NCI-H2081 treated with DMSO at 0.1 percent for 48 hours (cell line): Measurements from ENCODE around the gene FAM98A.
A peak's percentile ranks its signal among the peaks of the same experiment; 100 is the strongest.

Source experiments
- DNase-seq: peaks from one replicate; lab custom pipeline; 2025; lab: John Stamatoyannopoulos, UW

The FAM98A gene

DNA sequence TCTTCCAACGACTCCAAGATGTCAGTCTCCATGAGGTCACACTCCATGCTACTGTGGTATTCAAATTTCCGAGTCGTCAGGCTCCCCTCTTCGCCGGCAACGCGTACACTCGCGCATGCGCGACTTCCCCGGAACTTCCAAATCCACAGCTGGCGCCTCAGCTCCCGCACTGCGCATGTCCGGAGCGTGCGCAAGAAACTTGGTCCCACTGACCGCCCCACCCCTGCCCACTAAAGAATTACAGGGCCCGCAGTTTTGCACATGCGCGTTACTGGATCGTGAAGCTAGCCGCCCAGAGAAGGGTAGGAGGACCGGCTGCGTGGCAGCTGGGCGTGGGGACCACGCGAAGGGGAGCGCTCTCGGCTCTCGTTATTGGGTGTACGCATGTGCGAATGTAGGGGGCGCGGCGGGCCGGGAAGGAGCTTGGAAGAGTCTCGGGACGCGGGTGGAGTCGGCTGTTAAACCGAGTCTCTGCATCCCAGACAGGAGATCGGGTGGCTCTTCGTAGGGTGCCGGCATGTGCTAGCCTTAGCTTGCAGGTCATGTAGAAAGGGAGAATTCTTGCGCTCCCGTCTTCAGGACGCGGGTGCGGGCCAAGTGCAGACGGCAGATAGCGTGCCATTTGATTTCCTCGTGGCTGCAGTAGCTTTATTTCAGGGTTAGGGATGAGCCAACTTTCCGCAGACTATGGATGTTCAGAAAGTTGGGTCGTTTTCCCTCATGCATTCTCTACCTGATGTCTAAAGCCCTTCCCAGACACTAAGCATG lies at the start of gene FAM98A:
TSS of gene FAM98A (minus strand) at position 125 of the 768 bp plus-strand sequence. CDS start at position 47, 78 bp downstream.
- DNase-seq: peak; percentile 96

DNA sequence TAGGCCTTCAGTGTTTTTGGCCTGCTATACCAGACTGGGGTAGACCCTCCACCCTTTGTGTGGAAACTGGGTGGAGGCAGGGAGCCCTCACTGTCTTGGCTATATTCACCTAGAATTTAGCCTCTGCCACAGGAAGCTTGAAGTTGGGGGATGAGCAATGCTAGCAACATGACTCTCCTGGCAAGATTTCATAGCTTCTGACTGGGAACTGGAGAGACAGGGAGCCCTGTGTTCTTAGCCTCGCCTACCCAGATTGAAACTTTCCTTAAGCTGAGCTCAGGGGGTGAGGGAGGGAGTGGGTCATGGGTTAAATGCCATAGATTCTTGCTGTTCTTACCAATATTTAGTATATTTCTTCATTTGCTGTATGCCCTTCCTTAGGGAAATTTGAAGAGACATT lies 46.8 kb upstream of the FAM98A start:
- DNase-seq: no peak

DNA sequence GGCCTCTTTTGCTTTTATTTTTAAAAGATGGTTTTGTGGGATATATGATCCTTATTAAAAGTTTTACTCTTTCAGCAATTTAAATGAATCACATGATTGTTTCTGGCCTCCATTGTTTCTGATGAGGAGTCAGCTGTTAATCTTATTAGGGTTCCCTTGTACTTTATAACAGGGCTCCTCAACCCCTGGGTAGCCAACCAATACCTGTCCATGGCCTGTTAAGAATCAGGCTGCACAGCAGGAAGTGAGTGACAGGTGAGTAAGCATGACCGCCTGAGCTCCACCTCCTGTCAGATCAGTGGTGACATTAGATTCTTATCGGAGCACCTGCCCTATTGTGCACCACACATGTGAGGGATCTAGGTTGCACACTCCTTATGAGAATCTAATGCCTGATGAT lies 45.1 kb upstream of the FAM98A start:
- DNase-seq: no peak

DNA sequence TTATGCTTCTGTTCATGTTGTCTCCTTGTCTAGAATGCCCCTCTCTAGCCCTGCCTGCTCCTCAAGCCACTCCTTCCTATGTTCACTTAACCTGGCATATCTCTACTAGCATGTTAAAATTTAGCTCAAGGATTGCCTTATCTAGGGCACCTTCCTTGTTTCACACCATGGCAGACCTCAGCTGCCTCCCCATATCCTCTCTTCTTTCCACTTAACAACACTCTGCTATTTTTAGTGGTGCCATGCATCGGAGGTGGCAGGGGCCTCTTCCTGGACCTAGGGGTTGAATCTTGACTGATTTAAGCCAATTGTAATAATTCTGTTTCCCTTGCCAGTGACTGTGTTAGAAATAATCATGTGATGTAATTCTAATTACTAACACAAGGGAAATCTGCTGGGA lies 36.9 kb upstream of the FAM98A start:
- no peak for DNase-seq

DNA sequence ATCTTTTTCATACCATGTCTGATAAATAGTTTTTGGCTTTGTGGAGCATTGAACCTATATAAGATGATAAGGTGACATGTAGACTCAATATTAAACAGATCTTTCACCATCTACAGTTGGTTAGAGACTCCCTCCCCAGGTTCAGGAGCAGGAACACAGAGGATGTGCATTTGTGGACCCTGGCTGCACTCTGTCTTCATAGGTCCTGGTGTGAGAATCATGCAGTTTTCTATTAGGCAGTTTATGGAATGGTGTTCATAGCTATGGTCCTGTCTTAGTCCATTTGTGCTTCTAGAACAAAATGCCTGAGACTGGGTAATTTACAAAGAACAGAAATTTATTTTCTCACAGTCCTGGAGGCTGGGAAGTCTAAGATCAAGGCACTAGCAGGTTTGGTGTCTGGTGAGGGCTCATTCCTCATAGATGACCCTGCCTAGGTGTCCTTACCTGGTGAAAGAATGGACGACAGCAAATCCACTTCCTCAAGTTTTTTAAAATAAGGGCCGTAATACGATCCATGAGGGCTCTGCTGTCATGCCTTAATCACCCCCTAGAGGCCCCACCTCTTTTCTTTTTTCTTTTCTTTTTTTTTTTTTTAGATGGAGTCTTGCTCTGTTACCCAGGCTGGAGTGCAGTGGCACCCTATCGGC lies 35.3 kb upstream of the FAM98A start:
- DNase-seq: no peak

DNA sequence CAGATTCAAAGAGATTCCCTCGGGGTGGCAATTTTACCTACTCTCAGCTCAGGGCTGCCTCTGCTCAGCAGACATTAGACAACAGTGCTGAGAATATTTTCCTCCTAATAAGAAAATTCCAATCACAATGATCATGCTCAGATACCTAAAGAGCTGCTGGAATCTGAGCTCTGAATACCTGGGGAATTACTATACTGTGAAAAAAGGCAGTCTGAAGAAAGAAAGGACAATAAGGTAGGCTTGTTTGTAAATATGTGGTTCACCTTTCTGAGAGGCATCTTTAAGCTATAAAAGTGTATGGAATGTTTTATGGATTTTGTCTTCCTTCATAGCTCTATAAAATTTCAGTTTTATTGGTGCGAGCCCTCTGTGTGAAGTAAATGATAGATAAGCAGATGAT lies 34.2 kb upstream of the FAM98A start:
- DNase-seq: no peak

DNA sequence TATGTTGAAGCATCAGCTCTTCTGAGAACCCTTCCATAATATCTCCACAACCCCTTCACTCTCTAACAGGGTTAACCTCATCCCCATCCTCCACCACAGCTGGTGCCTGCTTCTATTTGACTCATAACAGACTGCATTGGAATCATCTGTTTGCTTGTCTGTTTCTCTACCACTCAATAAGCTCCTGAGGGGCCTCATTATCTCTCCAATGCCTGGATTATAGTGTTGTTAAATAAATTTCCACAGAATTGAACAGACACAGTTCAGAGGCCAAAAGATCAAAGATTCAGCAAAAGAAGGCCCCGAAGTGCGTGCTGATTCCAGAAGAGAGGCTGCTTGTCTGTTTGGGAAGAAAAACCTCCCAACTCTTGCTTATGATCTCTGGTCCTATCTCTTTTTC lies 33.7 kb upstream of the FAM98A start:
- DNase-seq: no peak

DNA sequence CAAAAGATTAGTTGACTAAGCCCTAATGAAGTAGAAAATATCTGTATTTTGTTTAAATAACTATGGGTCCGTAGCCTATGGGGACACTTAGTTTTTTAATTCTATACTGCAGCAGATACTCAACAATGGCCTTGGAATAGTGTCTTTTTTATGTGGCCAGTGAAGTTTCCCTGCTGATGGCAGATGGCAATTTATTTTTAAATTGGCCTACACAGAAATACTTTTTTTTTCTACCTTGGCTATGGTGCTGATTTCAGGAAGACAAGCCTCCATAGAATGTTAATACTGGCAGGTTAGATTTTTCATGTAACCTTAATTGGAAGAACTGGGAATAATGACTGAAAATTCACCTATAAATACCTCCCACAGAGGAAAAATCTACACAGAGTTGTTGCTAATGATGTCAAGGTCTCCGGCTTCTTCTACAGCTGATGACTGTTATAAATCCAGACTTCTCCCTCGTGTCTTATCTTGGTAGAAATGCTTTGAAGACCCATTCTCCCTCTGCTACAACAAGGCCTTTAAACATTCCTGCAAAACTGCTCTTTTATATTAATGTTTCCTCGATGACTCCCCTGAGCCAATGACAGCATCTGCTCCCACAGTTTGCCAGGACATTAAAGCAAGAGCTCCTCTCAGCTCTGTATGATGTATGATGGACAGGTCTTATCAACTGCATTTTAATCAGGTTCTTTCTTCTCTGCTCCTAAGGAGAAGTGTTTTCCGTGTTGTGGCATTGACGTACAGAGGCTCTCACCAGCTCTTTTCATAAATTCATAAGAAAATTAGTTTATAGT lies 29.1 kb upstream of the FAM98A start:
- DNase-seq: no peak

DNA sequence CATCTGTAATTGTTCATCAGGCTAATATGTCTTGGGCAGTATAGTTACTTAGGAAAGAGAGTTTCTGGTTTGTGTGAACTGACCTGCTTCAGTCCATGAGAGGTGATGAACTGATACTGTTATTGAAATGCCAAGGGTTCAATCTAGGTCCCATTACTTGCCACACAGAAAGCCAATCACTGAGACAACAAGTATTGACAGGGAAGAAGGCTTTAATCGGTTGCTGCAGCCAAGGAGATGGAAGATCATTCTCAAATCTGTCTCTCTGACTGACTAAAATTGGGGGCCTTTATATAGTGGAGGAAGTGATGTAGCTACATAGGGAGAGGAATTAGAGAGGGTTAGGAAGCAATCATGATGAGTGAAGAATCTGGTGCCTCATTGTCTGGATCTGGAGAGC lies 19.9 kb upstream of the FAM98A start:
- DNase-seq: no peak

DNA sequence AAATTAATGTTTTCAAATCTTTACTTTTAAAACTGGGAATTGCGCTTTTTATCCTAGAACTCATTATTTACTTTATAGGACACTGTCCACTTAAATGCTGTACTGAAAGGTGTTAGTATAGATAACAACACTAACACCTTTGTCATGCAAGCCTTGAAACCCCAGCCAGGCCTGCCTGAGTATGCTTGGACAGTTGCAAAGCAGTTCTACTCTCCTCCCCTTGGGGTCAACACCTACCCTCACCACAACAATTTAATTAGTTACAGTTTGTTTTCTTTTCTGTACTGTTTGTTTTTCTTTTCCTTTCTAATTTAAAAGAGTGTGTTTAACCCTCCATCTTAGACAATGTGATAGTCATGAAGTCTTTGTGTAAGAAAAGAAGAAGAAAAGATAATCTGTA lies 18.9 kb upstream of the FAM98A start:
- DNase-seq: no peak

DNA sequence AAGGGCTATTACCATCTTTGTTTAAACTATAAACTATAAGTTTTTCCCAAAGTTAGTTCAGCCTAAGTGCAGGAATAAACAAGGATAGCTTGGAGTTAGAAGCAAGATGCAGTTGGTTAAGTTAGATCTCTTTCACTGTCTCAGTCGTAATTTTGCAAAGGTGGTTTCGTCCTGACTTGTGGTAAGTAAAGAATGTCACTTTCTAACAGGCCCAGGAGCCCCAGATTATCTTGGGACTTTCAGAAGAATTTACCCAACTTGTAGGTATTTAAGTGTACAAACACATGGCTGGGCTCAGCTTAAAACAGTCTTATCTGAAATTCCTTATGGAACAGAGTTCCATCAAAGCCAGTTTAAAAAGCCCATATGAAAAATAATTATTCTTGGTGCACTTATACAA lies 18.3 kb upstream of the FAM98A start:
- DNase-seq: no peak

DNA sequence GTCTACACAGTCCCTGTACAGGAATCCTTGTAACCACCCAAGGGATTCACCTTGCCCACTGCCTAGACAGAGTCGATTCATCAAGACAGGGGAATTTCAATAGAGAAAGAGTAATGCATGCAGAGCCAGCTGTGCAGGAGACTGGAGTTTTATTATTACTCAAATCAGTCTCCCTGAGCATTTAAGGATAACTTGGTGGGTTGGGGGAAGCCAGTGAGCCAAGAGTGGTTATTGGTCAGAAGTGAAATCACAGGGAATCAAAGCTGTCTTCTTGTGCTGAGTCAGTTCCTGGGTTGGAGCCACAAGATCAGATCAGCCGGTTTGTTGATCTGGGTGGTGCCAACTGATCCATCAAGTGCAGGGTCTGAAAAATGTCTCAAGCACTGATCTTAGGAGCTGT lies 17.8 kb upstream of the FAM98A start:
- DNase-seq: no peak

DNA sequence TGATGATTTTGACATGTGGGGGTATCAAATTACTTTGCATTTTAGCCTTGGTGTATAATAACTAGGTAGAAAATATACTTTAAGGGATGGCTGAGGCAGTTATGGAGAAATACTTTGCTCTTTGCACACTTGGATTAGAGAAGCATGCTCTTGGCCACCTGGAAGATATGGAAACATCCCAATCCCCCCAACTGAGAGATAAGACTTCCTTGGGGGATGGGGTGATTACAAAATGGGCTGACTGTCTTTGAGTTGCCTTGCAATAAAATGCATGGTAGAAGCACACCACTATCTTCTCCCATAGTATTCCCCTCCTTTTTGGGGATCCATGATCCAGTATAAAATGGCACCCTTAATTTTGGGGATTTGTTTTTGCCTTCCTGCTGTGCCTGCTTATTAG lies 15.1 kb upstream of the FAM98A start:
- DNase-seq: no peak

DNA sequence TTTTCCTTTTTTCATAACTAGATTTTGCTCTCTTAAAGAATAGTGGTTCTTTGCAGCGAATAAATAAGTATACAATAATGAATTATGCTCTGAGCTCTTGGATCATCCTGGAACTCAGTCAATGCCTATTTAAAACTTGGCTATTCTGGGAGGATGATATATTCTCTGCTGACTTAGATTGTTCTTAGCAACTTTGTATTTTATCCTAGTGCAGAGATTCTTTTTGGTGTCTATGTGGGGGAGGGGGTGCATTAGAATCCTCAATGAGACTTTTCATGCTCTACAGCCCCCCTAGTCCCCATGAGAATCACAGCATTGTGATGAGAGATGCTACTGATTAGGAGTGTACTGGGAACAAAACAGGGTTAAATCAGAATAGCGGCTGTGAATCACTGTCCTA lies 8.8 kb upstream of the FAM98A start:
- DNase-seq: no peak

DNA sequence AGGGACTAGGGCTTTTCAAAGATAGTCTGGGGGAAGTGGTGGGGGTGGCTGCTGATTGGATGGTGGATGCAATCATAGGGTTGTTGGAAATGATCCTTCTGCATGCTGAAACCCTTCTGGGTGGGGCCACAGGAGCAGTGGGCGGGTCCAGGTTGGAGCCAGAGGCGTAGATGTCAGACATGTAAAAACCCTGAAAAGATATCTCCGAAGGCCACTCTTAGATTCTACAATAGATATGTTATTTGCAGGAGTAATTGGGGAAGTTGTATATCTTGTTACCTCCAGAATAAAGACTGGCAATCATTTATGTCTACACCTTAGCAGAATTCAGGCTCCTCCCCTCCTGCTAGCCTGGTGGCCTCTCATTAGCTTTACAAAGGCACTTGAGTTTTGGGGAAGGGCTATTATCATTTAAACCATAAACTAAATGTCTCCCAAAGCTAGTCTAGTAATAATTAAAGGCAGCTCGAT lies 8.2 kb upstream of the FAM98A start:
- no peak for DNase-seq

DNA sequence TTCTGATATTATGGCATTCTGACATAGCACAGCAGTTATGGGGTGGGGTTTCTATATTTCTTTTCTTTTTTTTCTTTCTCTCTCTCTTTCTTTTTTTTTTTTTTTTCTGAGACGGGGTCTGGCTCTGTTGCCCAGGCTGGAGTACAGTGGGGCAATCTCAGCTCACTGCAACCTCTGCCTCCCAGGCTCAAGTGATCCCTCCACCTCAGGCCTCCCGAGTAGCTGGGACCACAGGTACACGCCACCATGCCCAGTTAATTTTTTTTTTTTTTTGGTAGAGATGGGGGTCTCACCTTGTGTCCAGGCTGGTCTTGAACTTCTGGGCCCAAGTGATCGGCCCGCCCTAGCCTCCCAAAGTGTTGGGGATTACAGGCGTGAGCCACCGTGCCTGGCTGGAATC lies 7.5 kb upstream of the FAM98A start:
- no peak for DNase-seq

DNA sequence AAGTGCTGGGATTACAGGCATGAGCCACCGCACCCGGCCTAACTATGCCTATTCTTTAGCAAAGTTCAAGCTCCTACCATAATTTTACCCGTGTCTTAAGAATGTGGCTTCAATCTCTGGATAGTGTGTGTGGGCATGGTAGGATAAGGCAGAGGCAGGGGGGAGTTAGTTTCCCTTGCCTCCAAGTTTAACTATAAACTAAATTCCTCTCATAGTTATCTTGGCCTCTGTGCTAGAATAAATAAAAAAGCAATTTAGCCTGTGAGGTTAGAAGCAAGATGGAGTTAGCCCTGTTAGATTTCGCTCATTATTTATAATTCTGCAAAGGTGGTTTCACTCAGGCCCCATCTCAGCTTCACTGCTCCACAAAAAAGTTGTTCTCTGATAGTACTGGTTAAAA lies 7.0 kb upstream of the FAM98A start:
- DNase-seq: no peak

DNA sequence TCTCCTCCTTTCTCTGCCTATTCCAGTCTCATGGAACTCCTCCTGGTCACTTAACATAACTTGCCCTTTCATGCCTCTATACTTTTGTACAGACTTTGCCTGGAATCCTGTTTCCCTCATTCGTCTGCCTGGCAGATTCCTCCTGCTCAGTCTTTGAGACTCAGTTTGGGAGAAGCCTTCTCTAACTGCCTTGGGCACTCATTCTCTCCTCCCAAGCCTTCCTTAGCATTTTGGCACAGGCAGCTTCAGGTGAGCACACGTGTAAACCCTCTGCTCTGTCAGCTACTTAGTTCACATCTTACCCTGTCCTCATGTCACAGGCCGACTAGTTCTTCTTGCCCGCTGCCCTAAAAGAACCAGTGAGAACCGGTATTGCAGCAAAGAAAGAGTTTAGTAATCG lies 6.0 kb upstream of the FAM98A start:
- DNase-seq: no peak

DNA sequence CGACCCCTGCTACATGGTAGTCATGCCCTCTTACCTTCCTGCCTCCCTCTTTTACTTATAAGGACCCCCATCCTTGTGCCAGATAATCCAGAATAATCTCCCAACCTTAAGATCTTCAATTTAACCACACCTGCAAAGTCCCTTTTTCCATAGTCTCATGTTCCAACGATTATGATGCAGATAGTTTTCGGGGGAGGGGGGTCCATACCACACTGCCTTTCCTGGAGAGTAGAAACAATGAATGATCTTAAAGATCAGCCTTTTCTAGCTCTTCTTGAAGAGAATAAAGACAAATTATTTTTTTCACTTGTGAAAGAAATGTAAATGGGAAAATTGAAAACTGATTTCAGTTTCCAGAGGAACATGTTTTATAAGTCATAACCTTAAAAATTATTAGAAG lies 4.3 kb upstream of the FAM98A start:
- DNase-seq: no peak

DNA sequence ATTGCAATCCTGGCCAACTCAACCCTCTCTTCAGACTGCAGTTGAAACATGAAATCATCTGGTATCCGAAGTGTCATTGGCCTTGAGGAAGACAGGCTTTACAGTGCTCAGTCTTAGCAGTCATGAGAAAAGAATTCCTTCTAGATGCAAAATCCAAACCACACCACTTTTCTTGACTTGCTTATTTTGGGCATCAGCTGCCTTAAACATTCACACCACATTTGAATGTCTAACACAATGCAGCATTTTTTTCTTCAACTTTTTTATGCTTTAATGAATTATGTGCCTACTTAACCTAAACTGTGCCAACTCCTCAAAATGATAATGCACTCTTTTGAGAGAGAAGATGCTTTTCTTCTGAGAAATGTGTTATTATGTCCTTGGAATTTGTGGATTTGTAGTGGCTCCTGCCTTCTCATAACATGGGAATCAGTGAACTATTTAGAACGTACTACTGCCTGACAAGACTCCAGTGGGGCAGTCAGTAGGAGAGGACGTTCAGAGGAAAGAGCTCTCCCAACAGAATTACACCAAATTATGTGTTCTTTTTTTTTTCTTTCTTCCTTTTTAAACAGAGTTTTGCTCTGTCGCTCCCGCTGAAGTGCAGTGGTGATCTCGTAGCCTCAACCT lies 3.2 kb upstream of the FAM98A start:
- no peak for DNase-seq

DNA sequence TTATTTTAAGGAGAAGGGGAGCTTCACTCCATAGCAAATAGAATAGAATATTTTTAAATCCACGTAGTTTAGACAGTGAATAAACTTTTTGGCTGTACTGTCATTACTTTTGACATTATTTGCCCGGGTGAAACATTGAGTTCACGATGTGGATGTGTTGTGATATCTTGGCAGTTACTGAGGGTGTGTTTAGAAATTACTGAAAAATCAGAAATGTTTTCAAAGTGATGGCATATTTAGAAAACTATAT lies 769 bp upstream of the FAM98A start:
- DNase-seq: no peak

DNA sequence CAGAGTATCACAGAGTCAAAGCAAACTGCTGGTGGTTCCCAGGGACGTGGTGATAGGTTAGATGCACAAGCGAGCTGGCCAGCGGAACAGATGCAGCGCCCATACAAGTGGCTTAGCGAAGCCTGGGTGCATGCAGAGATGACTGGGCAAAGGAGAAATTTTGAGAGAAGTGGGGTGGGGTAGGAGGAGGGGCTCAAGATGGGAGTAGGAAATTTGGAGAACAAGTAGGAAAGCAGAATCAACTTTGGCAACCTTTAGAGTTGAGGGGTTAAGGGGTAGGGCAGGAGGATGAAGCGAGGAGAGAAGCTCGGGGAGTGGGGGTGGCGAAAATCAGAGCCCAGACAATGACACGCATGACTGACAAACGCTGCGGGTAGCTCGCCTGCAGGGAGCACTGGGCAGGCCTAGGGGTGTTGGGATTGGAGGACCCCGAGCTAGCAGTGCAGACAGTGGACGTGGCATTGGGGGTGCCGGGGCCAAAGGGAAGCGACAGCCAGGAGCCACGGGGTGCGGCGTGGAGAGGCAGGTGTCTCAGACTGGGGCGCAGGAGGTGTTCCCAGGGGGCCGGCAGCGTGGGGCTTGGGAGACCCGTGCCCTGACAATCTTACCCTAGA lies 431 bp downstream of the FAM98A start:
- DNase-seq: no peak
